CD4-positive, alpha-beta T cell (primary cell): ENCODE results near the gene SERP2. TPM values are rescaled to one million over a fixed set of nuclear protein-coding genes. Genes with fewer than 3 reads are reported as not detected.

Experiments used
- ATAC-seq: fragments of 200-7000 bp; cut with Tn5 transposase; one replicate; pipeline ENCODE4 v1.10.0; 2022; ENCODE audit warnings: mild to moderate bottlenecking; ENCODE audit not compliant: poor library complexity
- CTCF ChIA-PET: fragments of 350-600 bp; sonication (Branson Sonifier 250); formaldehyde crosslinking; loops from one replicate; lab custom pipeline; 2021; ENCODE audit warnings: antibody characterized with exemption, inconsistent platforms; lab: Charles Lee
- POLR2A ChIA-PET: fragments of 350-600 bp; sonication (Branson Sonifier 250); formaldehyde crosslinking; loops from one replicate; lab custom pipeline; 2021; ENCODE audit warnings: antibody characterized with exemption, inconsistent platforms; lab: Charles Lee
- DNase-seq, 14 experiments: peaks; one replicate each; pipeline ENCODE4 v3.0.0-alpha.2; 2013 to 2020; ENCODE audit warnings: mixed read lengths in 2 of 14
- H3K27ac ChIP-seq, 2 donors: one replicate each; pipeline versions ENCODE4 v1.5.1 to v1.7.0; 2013; ENCODE audit warnings: low read length in 2 of 2, low read depth in 1 of 2, mild to moderate bottlenecking in 1 of 2
- H3K27me3 ChIP-seq, 2 experiments: 1 replicate in 1 of 2; 2 replicates in 1 of 2; pipeline versions ENCODE4 v1.6.1 to v1.7.0; 2013; ENCODE audit warnings: low read length in 2 of 2, control low read depth in 1 of 2, mild to moderate bottlenecking in 1 of 2, moderate library complexity in 1 of 2; ENCODE audit not compliant: insufficient read depth in 2 of 2, control insufficient read depth in 1 of 2
- H3K36me3 ChIP-seq: one replicate; pipeline ENCODE4 v1.6.1; 2013; ENCODE audit warnings: low read length, control low read depth; ENCODE audit not compliant: insufficient read depth
- H3K4me1 ChIP-seq: one replicate; pipeline ENCODE4 v1.6.1; 2013; ENCODE audit warnings: low read length, control low read depth; ENCODE audit not compliant: insufficient read depth
- H3K4me3 ChIP-seq: one replicate; pipeline ENCODE4 v1.5.1; 2013; ENCODE audit warnings: mild to moderate bottlenecking, low read length, moderate library complexity
- H3K9me3 ChIP-seq, 2 experiments: 1 replicate in 1 of 2; 2 replicates in 1 of 2; pipeline versions ENCODE4 v1.6.1 to v1.7.0; 2013; ENCODE audit warnings: low read length in 2 of 2, mild to moderate bottlenecking in 2 of 2, control low read depth in 1 of 2, moderate library complexity in 1 of 2; ENCODE audit not compliant: control insufficient read depth in 1 of 2, insufficient read depth in 1 of 2
- H3K27ac Mint-ChIP-seq: one replicate; pipeline ENCODE4 v1.8.0; 2020; ENCODE audit warnings: mixed read lengths
- H3K27me3 Mint-ChIP-seq: one replicate; pipeline ENCODE4 v1.8.0; 2021; ENCODE audit warnings: mixed read lengths
- H3K36me3 Mint-ChIP-seq: one replicate; pipeline ENCODE4 v1.8.0; 2021; ENCODE audit warnings: low read depth, mixed read lengths
- H3K4me1 Mint-ChIP-seq: one replicate; pipeline ENCODE4 v1.8.0; 2021; ENCODE audit warnings: low read depth, mixed read lengths
- H3K4me3 Mint-ChIP-seq: one replicate; pipeline ENCODE4 v1.8.0; 2020; ENCODE audit warnings: mild to moderate bottlenecking, mixed read lengths
- H3K9me3 Mint-ChIP-seq: one replicate; pipeline ENCODE4 v1.8.0; 2020; ENCODE audit warnings: mixed read lengths
- CTCF ChIP-seq: fragments of 200-600 bp; IDR thresholded peaks from one replicate; pipeline ENCODE4 v1.8.0; 2022; ENCODE audit warnings: antibody characterized with exemption, mild to moderate bottlenecking
- intact Hi-C, 2 experiments: fragments of 100-400 bp; cut with DNase I in 1 of 2; cut with micrococcal nuclease in 1 of 2; formaldehyde crosslinking; loops; one replicate each; pipeline versions ENCODE4 v1.15.1 to v1.9.0; 2023 to 2025; cut with DNase I, micrococcal nuclease
- total RNA-seq, 174 experiments: library from RNA in 2 of 174; stranded (reverse) in 2 of 174; gene quantifications; one replicate each; pipeline ENCODE4 v1.2.3 and lab custom pipeline; 2021 to 2026

The SERP2 gene
- total RNA-seq, 2 experiments from 2014 or later: not detected

DNA sequence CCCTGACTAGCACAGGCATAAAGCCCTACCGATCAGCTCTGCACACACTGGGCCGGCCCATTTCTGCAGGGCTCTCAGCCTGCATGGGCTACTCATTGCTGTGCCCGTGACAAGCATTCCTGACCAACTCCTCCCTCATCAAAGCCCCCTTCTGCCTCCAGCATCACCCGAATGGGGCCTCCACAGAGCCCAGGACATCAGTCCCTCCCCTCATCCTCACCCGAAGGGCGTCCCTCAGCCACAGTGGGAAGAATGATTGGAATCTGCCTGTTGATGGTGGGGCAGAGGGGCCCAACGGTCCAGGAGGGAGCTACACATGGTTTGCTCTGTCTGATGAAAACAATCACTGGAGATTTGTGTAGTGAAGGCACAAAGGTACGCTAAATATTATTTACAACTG lies 43.8 kb downstream of the SERP2 start:
- Histone ChIP-seq H3K4me1 (no peaks in the 10 kb centered on the region), H3K36me3 (no peaks in the 10 kb centered on the region), H3K9me3 (peaks cover 0 to 4% of the 10 kb centered on the region in 2 experiments), H3K27me3 (no peaks in the 10 kb centered on the region), H3K27ac (no peak overlapping the region), H3K4me3 (no peak overlapping the region)
- Mint-ChIP-seq H3K9me3 (no peaks in the 10 kb centered on the region), H3K36me3 (no peaks in the 10 kb centered on the region), H3K27me3 (no peaks in the 10 kb centered on the region), H3K4me1 (no peaks in the 10 kb centered on the region), H3K27ac (no peak overlapping the region), H3K4me3 (no peak overlapping the region)
- TF ChIP-seq CTCF: no peak
- ChIA-PET CTCF (no interaction called here), POLR2A (no interaction called here)
- intact Hi-C loops: no loop called here
- ATAC-seq (no peak), DNase-seq (no peak)

DNA sequence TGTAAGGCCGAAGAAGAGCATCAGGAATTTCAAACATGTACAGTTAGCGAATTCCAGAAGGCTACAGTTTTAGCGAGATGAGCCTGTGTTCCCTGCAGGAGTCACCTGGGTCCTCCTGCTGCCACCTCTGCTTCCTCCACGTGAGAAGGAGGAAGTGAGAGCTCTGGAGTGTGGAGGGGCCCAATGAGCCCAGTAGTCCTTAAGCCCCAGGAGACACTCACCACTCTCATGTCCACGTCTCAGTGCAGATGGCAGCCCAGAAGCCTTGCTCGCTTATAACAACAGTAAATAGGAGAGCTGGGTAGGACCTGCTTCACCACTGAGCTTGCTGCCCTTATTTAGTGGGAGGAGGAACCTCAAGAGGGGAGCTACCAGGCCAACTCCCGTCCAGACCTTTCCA lies 44.3 kb downstream of the SERP2 start:
- Mint-ChIP-seq H3K9me3 (no peaks in the 10 kb centered on the region), H3K27ac (no peak overlapping the region), H3K4me1 (no peaks in the 10 kb centered on the region), H3K36me3 (no peaks in the 10 kb centered on the region), H3K4me3 (no peak overlapping the region), H3K27me3 (no peaks in the 10 kb centered on the region)
- Histone ChIP-seq H3K9me3 (peaks cover 0 to 4% of the 10 kb centered on the region in 2 experiments), H3K4me3 (no peak overlapping the region), H3K36me3 (no peaks in the 10 kb centered on the region), H3K27ac (no peak overlapping the region), H3K27me3 (peaks cover 0 to 2% of the 10 kb centered on the region in 2 experiments), H3K4me1 (no peaks in the 10 kb centered on the region)
- no peak for ATAC-seq
- intact Hi-C loops: no loop called here
- DNase-seq: no peak
- POLR2A ChIA-PET: no interaction called here
- CTCF ChIA-PET: no interaction called here
- TF ChIP-seq CTCF: no peak

- Histone ChIP-seq H3K36me3 (no peaks in the 10 kb centered on the region), H3K9me3 (peaks cover 0 to 4% of the 10 kb centered on the region in 2 experiments), H3K27me3 (peaks cover 0 to 5% of the 10 kb centered on the region in 2 experiments), H3K4me3 (no peak overlapping the region), H3K4me1 (no peaks in the 10 kb centered on the region), H3K27ac (no peak overlapping the region)
- no peak for DNase-seq
- ChIA-PET CTCF (no interaction called here), POLR2A (no interaction called here)
- Mint-ChIP-seq H3K9me3 (no peaks in the 10 kb centered on the region), H3K36me3 (no peaks in the 10 kb centered on the region), H3K4me1 (no peaks in the 10 kb centered on the region), H3K4me3 (no peak overlapping the region), H3K27me3 (peaks cover 12% of the 10 kb centered on the region), H3K27ac (no peak overlapping the region)
- no peak for ATAC-seq
- intact Hi-C loops: no loop called here
- no peak for TF ChIP-seq CTCF
These were observed 47.0 kb downstream of the SERP2 start for GRCh38 chr13:44420376-44421220.
